Naive thymus-derived CD4-positive, alpha-beta T cell (primary cell): Measurements from ENCODE around the gene DCAF11. TPM values are rescaled to one million over a fixed set of nuclear protein-coding genes. Genes with fewer than 3 reads are reported as not detected.

Experiments used
- ATAC-seq: fragments of 150-1000 bp; cut with Tn5 transposase; 2 replicates; pipeline ENCODE4 v1.10.0; 2021; ENCODE audit warnings: mild to moderate bottlenecking, moderate library complexity
- CTCF ChIA-PET: fragments of 350-600 bp; sonication (Branson Sonifier 250); formaldehyde crosslinking; loops from one replicate; lab custom pipeline; 2021; ENCODE audit warnings: antibody characterized with exemption; lab: Charles Lee
- POLR2A ChIA-PET: fragments of 350-600 bp; sonication (Branson Sonifier 250); formaldehyde crosslinking; loops from one replicate; lab custom pipeline; 2021; ENCODE audit warnings: antibody characterized with exemption, inconsistent platforms; lab: Charles Lee
- DNase-seq, 9 donors: peaks; one replicate each; pipeline versions ENCODE4 v3.0.0 to v3.0.0-alpha.2; 2020 to 2022; ENCODE audit warnings: mixed read lengths in 1 of 9
- H3K27ac ChIP-seq: one replicate; pipeline ENCODE4 v1.7.0; 2013; ENCODE audit warnings: mild to moderate bottlenecking, low read depth, low read length, moderate library complexity
- H3K27me3 ChIP-seq, 2 donors: one replicate each; pipeline ENCODE4 v1.7.0; 2013; ENCODE audit warnings: low read length in 2 of 2, mild to moderate bottlenecking in 2 of 2, moderate library complexity in 2 of 2; ENCODE audit not compliant: control insufficient read depth in 2 of 2, insufficient read depth in 2 of 2
- H3K36me3 ChIP-seq, 3 experiments: 1 replicate in 2 of 3; 2 replicates in 1 of 3; pipeline ENCODE4 v1.7.0; 2013; ENCODE audit warnings: low read length in 3 of 3, mild to moderate bottlenecking in 3 of 3, moderate library complexity in 1 of 3; ENCODE audit not compliant: insufficient read depth in 3 of 3, control insufficient read depth in 2 of 3
- H3K4me1 ChIP-seq, 2 donors: one replicate each; pipeline ENCODE4 v1.7.0; 2013; ENCODE audit warnings: low read length in 2 of 2, mild to moderate bottlenecking in 2 of 2, moderate library complexity in 1 of 2; ENCODE audit not compliant: control insufficient read depth in 2 of 2, insufficient read depth in 2 of 2
- H3K4me3 ChIP-seq: 2 replicates; pipeline ENCODE4 v1.7.0; 2013; ENCODE audit warnings: mild to moderate bottlenecking, low read length
- H3K9me3 ChIP-seq, 3 experiments: 1 replicate in 2 of 3; 2 replicates in 1 of 3; pipeline ENCODE4 v1.7.0; 2013; ENCODE audit warnings: low read length in 3 of 3; ENCODE audit not compliant: control insufficient read depth in 2 of 3
- H3K27ac Mint-ChIP-seq, 9 donors: one replicate each; pipeline ENCODE4 v1.8.0; 2020 to 2022; ENCODE audit warnings: mixed read lengths in 9 of 9, mild to moderate bottlenecking in 8 of 9, moderate library complexity in 5 of 9, inconsistent platforms in 2 of 9
- H3K27me3 Mint-ChIP-seq, 5 donors: one replicate each; pipeline ENCODE4 v1.8.0; 2021 to 2022; ENCODE audit warnings: mixed read lengths in 5 of 5, mild to moderate bottlenecking in 1 of 5
- H3K36me3 Mint-ChIP-seq, 5 donors: one replicate each; pipeline ENCODE4 v1.8.0; 2020 to 2022; ENCODE audit warnings: mixed read lengths in 5 of 5, mild to moderate bottlenecking in 3 of 5, inconsistent platforms in 1 of 5
- H3K4me1 Mint-ChIP-seq, 7 donors: one replicate each; pipeline ENCODE4 v1.8.0; 2020 to 2022; ENCODE audit warnings: mixed read lengths in 7 of 7, mild to moderate bottlenecking in 3 of 7, inconsistent platforms in 1 of 7
- H3K4me3 Mint-ChIP-seq, 10 donors: one replicate each; pipeline ENCODE4 v1.8.0; 2020 to 2022; ENCODE audit warnings: mild to moderate bottlenecking in 10 of 10, mixed read lengths in 10 of 10, moderate library complexity in 6 of 10, inconsistent platforms in 2 of 10
- H3K9me3 Mint-ChIP-seq, 11 donors: one replicate each; pipeline ENCODE4 v1.8.0; 2020 to 2022; ENCODE audit warnings: mixed read lengths in 11 of 11, mild to moderate bottlenecking in 4 of 11, inconsistent platforms in 1 of 11, moderate library complexity in 1 of 11
- intact Hi-C, 2 donors: fragments of 100-400 bp; cut with micrococcal nuclease; formaldehyde crosslinking; loops; one replicate each; pipeline ENCODE4 v1.15.1; 2023
- polyA plus RNA-seq, 2 donors: library from polyadenylated mRNA; unstranded; fragments of 300-500 nt; fragmentation: Illumina TruSeq; gene quantifications; one replicate each; pipeline ENCODE4 v1.2.3, GENCODE V29; 2021
- total RNA-seq, 6 experiments: library from RNA in 5 of 6; stranded (reverse) in 5 of 6; gene quantifications; 1 replicate in 5 of 6; 2 replicates in 1 of 6; pipeline ENCODE4 v1.2.3 and lab custom pipeline; 2021 to 2026

Gene DCAF11
- 10 to 100 TPM; 71.9 to 90.1 (median 83.3) TPM for total RNA-seq
- polyA plus RNA-seq: 10 to 100 TPM; 69.1 to 97.0 TPM
- 133 reads per million, percentile 89 among the genes with 10 or more reads in this experiment for total RNA-seq (lab: John Stamatoyannopoulos, UW)

DNA sequence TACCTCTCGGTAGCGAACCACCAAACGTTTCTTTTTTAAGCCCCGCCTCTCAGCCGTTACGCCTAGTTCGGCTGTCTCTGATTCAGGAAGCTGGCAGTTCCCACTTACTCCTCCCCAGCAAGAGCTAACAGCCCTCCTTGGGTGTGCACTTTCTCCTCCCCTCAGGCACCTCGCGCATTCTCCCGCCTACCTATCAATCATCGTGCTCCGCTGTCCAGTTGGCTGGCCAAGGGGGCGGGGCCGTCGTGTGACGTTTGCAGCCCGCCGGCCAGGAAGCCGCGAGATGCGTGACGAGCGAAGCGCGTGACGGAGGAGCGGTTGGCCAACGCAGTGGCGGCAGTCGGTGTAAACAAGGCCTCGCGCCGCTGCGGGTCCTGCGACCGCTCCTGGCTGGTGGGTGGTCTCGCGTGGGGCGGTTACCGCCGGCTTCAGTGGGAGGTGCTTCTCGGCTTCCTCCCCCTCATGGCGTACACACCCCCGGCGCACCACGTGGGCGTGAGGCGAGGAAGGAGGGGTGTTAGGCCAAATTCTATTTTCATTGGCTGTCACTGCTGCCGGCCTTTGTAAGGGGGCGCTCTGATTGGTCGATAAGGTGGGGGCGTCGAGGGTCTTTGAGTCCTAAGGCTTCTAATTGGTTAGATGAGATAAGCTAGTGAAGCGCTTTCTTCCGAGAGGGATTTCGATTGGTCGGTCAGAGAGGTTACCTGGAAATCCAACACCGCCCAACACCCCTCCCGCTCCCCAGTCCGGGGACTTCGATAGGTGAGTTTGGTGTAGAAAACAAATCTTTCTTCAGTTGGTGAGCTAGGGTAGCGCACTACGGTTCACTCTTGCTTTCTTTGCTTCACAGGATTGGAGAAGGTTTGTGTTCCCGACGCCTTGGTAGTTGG, at the start of gene DCAF11, which contains the start of gene NRL:
Gene DCAF11, plus strand, starts transcription at position 246 of the 890 bp plus-strand sequence. CDS start 818 bp downstream, outside the sequence.
Gene NRL, minus strand, starts transcription at position 418 of the 890 bp plus-strand sequence. CDS start 32,101 bp downstream, outside the sequence.
- Histone ChIP-seq H3K27ac (peak within 1 kb of the TSS; percentile 93), H3K9me3 (no peaks in the 10 kb centered on the region), H3K4me1 (peaks cover 18 to 20% of the 10 kb centered on the region in 2 donors), H3K27me3 (no peaks in the 10 kb centered on the region), H3K36me3 (peaks cover 0 to 39% (median 31%) of the 10 kb centered on the region in 3 experiments), H3K4me3 (peak within 1 kb of the TSS; percentile 99)
- ChIA-PET CTCF (interaction anchor here (0.5 to 3.8 kb wide), 14 partner anchors 10 to 128 kb away, joined by 3 to 19 read pairs (median 4); partner anchors contain the start of genes EMC9, IRF9, PSME2 and RNF31), POLR2A (interaction anchor here (0.6 to 15.5 kb wide), 45 partner anchors 9 to 813 kb away, joined by 3 to 298 read pairs (median 4); partner anchors contain the start of genes CARMIL3, CBLN3, CHMP4A and EMC9)
- Mint-ChIP-seq H3K27me3 (peaks cover 0 to 3% (median 0%) of the 10 kb centered on the region in 5 donors), H3K4me3 (peak within 1 kb of the TSS; percentile 93 to 100 (median 96)), H3K4me1 (peaks cover 18 to 44% (median 37%) of the 10 kb centered on the region in 7 donors), H3K36me3 (peaks cover 9 to 37% (median 27%) of the 10 kb centered on the region in 5 donors), H3K27ac (peak within 1 kb of the TSS; percentile 96 to 100 (median 99)), H3K9me3 (peaks cover 0 to 6% (median 0%) of the 10 kb centered on the region in 11 donors)
- ATAC-seq (peak; percentile 90), DNase-seq (peak; percentile 97 to 100 (median 100))
- intact Hi-C loops: loop anchor here (1.0 to 10.0 kb wide), 26 partner anchors 18 to 1020 kb away; partner anchors contain the start of genes ACIN1 (in 2 of the 2), C14orf119 (in 2 of the 2), CHMP4A (in 2 of the 2) and EMC9 (in 2 of the 2)

DNA sequence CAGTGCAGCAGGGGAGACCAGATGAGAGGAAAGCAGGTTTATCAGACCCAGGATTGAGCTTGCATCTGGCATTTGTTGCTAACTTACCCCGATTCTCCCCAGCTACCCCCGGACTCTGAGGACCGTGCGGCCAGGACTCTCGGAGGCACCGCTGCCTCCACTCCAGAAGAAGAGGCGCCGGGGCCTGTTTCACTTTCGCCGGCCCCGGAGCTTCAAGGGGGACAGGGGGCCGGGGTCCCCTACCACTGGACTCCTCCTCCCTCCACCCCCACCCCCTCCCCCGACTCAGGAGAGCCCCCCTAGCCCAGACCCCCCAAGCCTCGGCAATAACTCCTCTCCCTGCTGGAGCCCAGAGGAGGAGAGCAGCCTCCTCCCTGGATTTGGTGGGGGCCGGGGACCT, 49.7 kb upstream of the DCAF11 start:
- H3K36me3 ChIP-seq: no peaks in the 10 kb centered on the region
- ATAC-seq (no peak), DNase-seq (no peak)
- intact Hi-C loops: no loop called here
- Mint-ChIP-seq H3K4me3 (no peak overlapping the region), H3K36me3 (no peaks in the 10 kb centered on the region), H3K27me3 (peaks cover 0 to 3% (median 0%) of the 10 kb centered on the region in 5 donors), H3K27ac (peak overlapping the region in 1 of 9 donors; percentile 86), H3K9me3 (no peaks in the 10 kb centered on the region), H3K4me1 (no peaks in the 10 kb centered on the region)
- no peaks in the 10 kb centered on the region for H3K9me3 ChIP-seq
- ChIA-PET POLR2A (interaction anchor here (1.4 kb wide), 1 partner anchor 16 kb away, joined by 3 read pairs; no protein-coding TSS in a partner anchor), CTCF (interaction anchor here (0.6 kb wide), 1 partner anchor 208 kb away, joined by 4 read pairs; no protein-coding TSS in a partner anchor)
- no peak overlapping the region for H3K4me3 ChIP-seq
- no peaks in the 10 kb centered on the region for H3K4me1 ChIP-seq
- no peaks in the 10 kb centered on the region for H3K27me3 ChIP-seq
- H3K27ac ChIP-seq: no peak overlapping the region

DNA sequence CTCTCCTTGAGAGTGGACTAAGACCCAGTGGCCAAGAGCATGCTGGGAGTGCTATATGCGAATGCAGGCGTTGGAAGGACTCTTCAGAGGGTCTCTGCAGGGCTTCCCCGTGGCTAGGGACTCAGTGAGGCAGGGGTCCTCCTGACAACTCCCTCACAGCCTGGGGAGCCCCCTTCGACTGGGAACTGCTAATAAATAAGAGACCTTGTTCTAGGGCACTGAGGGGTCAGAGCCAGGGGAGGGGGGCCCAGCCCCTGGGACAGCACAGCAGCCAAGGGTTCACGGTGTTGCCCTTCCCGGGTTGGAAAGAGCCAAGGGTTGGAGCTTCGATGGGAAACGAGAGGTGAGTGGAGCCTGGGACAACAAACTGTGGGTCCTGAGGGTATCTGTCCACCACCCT, 49.2 kb upstream of the DCAF11 start:
- POLR2A ChIA-PET: interaction anchor here (1.4 kb wide), 1 partner anchor 15 kb away, joined by 3 read pairs; no protein-coding TSS in a partner anchor

DNA sequence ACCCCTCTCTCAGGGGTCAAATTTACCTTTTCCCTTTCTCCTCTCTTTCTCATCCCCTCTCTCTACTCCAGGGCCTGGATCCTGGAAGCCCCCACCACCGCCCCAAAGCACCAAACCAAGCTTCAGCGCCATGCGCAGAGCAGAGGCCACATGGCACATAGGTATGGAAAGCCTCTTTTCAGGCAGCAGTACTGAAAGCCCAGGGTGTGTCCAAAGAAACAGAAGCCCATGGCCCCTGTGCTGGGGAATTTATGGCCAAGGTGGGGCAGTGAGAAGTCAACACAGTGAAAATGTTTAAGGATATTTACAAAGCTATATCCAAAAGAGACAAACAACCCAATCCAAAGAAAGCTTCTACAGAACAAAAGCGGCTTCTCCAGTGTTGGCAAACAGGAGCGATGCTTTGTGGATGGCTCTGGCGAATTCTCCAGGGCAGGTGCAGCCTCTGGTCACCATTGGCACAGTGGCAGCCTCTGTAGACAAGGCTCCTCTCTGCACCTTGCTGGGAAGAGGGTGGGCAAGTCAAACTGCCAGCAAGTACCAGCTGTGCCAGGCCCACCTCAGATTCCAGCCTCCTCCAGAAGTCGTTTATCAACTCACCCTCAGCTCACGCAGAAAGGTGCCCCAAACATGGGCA, 48.0 kb upstream of the DCAF11 start:
- no peaks in the 10 kb centered on the region for H3K9me3 Mint-ChIP-seq
- ChIA-PET CTCF (interaction anchor here (1.2 kb wide), 1 partner anchor 42 kb away, joined by 3 read pairs; no protein-coding TSS in a partner anchor), POLR2A (interaction anchor here (0.8 kb wide), 1 partner anchor 19 kb away, joined by 3 read pairs; no protein-coding TSS in a partner anchor)
- H3K9me3 ChIP-seq: no peaks in the 10 kb centered on the region
- H3K27ac ChIP-seq: no peak overlapping the region
- no peaks in the 10 kb centered on the region for H3K36me3 ChIP-seq
- no peaks in the 10 kb centered on the region for H3K4me1 ChIP-seq
- intact Hi-C loops: no loop called here
- H3K4me3 ChIP-seq: no peak overlapping the region
- H3K36me3 Mint-ChIP-seq: no peaks in the 10 kb centered on the region
- no peak overlapping the region for H3K4me3 Mint-ChIP-seq
- no peaks in the 10 kb centered on the region for H3K27me3 ChIP-seq
- H3K27ac Mint-ChIP-seq: no peak overlapping the region
- DNase-seq: no peak
- H3K27me3 Mint-ChIP-seq: peaks cover 0 to 13% (median 5%) of the 10 kb centered on the region in 5 donors
- H3K4me1 Mint-ChIP-seq: peaks cover 0 to 6% (median 0%) of the 10 kb centered on the region in 7 donors
- no peak for ATAC-seq

More for the DNA sequence above, 49.2 kb upstream of the DCAF11 start:
- intact Hi-C loops: no loop called here
- H3K4me3 Mint-ChIP-seq: no peak overlapping the region
- H3K27ac ChIP-seq: no peak overlapping the region
- no peaks in the 10 kb centered on the region for H3K4me1 ChIP-seq
- H3K36me3 Mint-ChIP-seq: no peaks in the 10 kb centered on the region
- no peaks in the 10 kb centered on the region for H3K9me3 ChIP-seq
- H3K27ac Mint-ChIP-seq: no peak overlapping the region
- H3K27me3 Mint-ChIP-seq: peaks cover 0 to 6% (median 2%) of the 10 kb centered on the region in 5 donors
- ATAC-seq (no peak), DNase-seq (no peak)
- CTCF ChIA-PET: interaction anchor here (0.6 kb wide), 1 partner anchor 208 kb away, joined by 4 read pairs; no protein-coding TSS in a partner anchor
- H3K9me3 Mint-ChIP-seq: no peaks in the 10 kb centered on the region
- no peak overlapping the region for H3K4me3 ChIP-seq
- H3K4me1 Mint-ChIP-seq: no peaks in the 10 kb centered on the region
- H3K36me3 ChIP-seq: no peaks in the 10 kb centered on the region
- H3K27me3 ChIP-seq: no peaks in the 10 kb centered on the region

DNA sequence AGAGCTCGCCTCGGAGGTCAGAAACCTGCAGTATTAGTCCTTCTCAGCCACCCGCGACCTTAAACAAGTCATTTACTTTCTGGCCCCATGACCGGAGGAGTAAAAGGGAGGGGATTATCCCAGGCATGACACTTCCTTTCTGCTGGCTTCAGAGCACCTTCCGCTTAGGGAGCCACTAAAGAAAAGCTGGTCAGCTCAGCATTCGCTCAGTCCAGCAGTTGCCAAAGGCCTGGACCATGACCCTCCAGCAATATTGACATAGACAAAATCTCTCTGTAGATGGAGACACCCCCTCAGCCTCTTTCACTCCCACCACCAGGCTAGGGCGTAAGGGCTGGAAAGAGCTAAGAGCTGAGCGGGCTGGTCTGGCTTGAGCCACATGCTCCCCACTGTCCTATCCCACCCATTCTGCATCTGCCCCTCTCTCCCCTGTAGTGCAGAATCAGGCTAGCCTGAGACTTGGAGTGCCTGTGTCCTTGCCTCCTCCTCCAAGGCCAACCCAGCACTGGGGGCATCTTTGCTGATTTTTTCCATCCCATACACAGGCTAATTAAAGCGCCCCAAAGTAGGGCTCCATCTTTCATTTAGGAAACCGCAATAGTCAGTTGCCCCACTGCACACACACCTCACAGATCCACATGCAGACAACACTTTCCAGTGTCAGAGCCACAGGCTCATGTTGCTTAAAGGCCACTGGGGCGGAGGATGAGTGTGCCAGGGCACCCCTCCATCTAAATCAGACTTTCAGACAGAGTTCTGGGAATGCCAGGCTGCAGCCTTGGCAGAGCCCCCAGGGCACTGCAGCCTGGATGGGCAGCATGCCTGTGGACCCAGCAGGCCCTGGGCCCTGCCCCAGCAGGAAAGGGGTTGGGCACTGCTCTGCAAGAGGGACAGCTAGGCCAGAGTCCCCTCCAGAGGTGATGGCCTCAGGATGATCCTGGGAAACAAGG, 47.2 kb upstream of the DCAF11 start:
- Histone ChIP-seq H3K27ac (no peak overlapping the region), H3K4me3 (no peak overlapping the region), H3K36me3 (no peaks in the 10 kb centered on the region), H3K9me3 (no peaks in the 10 kb centered on the region), H3K27me3 (no peaks in the 10 kb centered on the region), H3K4me1 (no peaks in the 10 kb centered on the region)
- Mint-ChIP-seq H3K36me3 (no peaks in the 10 kb centered on the region), H3K4me3 (no peak overlapping the region), H3K27me3 (peaks cover 0 to 13% (median 5%) of the 10 kb centered on the region in 5 donors), H3K9me3 (no peaks in the 10 kb centered on the region), H3K27ac (no peak overlapping the region), H3K4me1 (peaks cover 0 to 6% (median 0%) of the 10 kb centered on the region in 7 donors)
- DNase-seq (no peak), ATAC-seq (no peak)
- intact Hi-C loops: no loop called here
- POLR2A ChIA-PET: interaction anchor here (0.8 kb wide), 1 partner anchor 18 kb away, joined by 3 read pairs; no protein-coding TSS in a partner anchor
- CTCF ChIA-PET: interaction anchor here (1.2 kb wide), 1 partner anchor 42 kb away, joined by 3 read pairs; no protein-coding TSS in a partner anchor
